ENCODE results near the gene TRIM41. TPM values are rescaled to one million over a fixed set of nuclear protein-coding genes. Genes with fewer than 3 reads are reported as not detected.
"Not testable (repeated sequence)": the region's sequence is repeated elsewhere in the genome, so short reads cannot be mapped to it uniquely, and the experiment has no call there.

TRIM41 gene
- total RNA-seq, 1 experiment from 2014 or later = 10.5 TPM

- DNase-seq (ENCODE audit: low spot score) = not testable (repeated sequence)
Observed at GRCh38 chr5:181210148-181210547, 12.9 kb upstream of the TRIM41 start.

DNA sequence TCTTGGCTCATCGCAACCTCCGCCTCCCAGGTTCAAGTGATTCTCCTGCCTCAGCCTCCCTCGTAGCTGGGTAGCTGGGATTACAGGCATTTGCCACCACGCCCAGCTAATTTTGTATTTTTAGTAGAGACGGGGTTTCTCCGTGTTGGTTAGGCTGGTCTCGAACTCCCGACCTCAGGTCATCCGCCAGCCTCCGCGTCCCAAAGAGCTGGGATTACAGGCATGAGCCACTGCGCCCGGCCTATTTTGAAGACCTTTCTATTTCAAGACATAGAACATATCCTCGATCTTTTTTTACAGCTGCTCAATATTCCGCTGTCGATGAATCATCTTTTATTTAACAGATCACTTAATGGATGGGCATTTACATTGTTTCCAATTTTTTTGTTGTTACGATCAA is 12.4 kb upstream of the TRIM41 start:
- DNase-seq (ENCODE audit: low spot score) = not testable (repeated sequence)

GRCh38 chr5:181211208-181211607 is 11.9 kb upstream of the TRIM41 start:
- DNase-seq (ENCODE audit: low spot score) = no peak

- DNase-seq (ENCODE audit: low spot score) = no peak
Observed at GRCh38 chr5:181212080-181212479, 11.0 kb upstream of the TRIM41 start.

- no peak for DNase-seq (ENCODE audit: low spot score)
Observed at GRCh38 chr5:181212934-181213333, 10.1 kb upstream of the TRIM41 start.

DNA sequence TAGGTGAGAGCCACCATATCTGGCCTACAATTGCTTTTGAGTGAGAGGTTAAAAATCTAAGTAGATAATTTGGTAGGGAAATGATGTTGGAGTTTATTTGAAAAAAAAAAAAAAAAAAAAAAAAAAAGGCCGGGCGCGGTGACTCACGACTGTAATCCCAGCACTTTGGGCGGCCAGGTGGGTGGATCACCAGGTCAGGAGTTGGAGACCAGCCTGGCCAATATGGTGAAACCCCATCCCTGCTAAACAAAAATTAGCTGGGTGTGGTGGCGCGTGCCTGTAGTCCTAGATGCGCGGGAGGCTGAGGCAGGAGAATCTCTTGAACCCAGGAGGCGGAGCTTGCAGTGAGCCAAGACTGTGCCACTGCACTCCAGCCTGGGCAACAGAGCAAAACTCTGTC is 8.8 kb upstream of the TRIM41 start:
- not testable (repeated sequence) for DNase-seq (ENCODE audit: low spot score)

GRCh38 chr5:181215997-181216989 is 6.8 kb upstream of the TRIM41 start:
- DNase-seq (ENCODE audit: low spot score) = peak; percentile 79

GRCh38 chr5:181217111-181217802 is 5.8 kb upstream of the TRIM41 start:
- peak; percentile 77 for DNase-seq (ENCODE audit: low spot score)

DNA sequence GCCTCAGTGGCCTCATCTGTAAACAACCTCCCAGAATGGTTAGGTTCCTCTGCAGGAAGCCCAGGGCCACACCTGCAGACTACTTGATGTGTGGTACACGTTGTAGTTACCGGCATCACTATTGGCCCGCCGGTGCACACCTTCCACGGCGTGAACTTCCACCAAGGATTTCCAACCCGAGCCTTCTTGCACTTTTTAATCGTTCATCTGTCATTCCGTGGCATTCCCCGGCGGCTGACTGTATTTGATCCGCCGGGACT is 5.3 kb upstream of the TRIM41 start:
- DNase-seq (ENCODE audit: low spot score) = no peak

GRCh38 chr5:181218795-181219124 is 4.3 kb upstream of the TRIM41 start:
- no peak for DNase-seq (ENCODE audit: low spot score)

DNA sequence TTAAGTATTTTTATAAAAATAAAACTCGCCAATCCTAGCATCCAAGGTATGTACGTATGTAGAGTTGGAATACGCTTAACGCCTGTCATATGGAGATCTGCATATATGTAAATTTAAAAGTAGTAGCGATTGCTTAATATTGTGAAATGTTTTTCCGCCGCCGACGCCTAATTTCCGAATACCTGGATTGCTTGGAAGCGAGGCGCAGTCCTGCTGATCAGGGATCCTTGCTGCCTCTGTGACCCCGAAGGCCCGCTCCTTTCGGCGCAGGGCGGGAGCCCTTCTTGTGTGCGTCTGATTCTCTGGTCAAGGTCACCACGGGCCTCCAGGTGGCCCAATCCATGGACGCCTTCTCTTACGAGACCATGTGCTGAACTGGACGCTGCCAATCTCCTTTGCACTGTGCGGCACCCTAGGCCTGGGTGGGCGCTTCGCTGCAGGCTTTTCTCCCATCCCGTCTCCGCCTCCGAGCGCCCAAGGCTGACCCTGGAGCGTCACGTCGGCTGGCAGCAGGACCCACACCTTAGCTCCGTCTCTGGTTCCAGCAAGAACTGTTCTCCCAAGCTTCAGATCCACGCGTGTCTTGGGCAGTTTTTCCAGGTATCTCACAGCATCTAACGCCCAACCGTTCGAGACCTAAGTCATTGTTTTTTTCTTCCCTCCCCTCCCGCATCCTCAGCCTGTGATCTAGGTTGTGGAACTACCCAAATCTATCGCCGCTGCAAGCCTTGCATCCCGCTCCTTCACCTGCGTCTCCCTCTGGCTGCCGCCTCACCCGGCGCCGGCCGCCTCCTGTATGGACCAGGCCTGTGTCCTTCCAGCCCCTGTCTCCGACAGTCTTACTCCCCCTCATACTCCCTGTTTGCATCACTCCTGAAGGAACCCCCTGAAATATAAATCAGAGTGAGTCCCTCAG is 3.6 kb upstream of the TRIM41 start:
- no peak for DNase-seq (ENCODE audit: low spot score)

DNA sequence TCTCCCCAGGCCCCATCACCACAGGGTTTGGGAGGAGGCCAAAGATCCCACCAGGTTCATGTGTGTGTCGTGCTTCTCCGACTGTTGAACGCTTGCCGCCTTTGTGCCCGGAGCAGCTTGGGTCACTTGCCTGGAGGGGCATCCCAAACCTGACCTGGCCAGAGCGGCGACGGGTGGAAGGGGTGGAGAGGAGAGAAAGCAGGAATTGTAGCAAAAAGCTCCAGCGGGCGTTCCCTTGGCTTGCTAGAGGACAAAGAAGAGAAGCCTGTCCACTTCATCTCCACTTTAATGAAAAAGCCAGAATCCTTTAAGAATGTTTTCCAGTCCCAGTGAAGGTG is 2.9 kb upstream of the TRIM41 start:
- DNase-seq (ENCODE audit: low spot score) = no peak

DNA sequence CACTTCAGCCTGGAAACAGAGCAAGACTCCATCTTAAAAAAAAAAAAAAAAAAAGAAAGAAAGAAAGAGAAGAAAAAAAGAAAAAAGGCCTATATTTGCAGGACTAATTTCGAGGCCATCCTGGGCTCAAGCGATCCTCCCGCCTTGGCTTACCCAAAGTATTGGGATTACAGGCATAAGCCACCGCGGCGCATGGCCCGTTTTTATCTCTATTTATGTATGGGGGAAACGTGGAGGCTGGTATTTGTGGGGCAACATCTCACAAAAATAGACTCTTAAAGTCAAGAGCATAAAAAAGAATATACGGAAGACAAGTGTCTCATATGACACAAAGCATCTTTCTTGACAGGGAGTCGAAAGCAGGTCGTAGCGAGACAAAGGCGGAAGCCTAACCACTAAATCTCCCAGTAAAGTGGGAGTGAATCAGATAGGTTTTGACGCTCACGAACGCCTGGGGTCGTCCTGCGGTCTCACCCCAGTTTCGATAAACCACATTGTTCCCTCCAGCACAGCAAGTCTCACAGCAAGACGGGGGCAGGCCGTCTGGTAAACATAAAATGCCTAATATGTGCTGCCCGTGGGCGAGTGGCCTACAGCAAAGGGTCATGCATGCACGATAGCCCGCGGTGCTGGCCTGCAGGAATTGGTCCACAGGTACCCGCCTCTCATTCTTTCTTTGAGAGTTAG is 1.8 kb upstream of the TRIM41 start:
- no peak for DNase-seq (ENCODE audit: low spot score)

- DNase-seq (ENCODE audit: low spot score) = peak; percentile 99
Observed at GRCh38 chr5:181221792-181222629, 1.1 kb upstream of the TRIM41 start.

DNA sequence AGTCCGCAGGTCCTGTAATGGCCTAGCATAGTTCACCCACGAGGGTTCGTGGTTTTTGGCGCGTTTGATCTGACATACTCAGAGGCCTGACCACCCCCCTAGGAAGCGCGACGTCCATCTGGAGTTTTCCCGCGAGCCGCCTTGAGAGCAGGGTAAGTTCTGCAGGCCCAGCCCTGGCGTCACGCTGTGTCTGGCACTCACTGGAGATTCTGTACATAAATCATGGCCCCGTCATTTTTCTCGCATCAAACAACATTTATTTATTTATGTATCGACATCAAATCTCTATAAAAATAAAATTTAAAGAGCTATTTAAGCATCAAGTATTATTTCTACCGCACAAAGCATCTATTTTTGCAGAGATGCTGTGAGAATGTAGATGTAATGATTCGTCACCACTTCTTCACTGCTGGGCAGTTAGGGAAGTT is 437 bp upstream of the TRIM41 start:
- peak; percentile 76 for DNase-seq (ENCODE audit: low spot score)

DNA sequence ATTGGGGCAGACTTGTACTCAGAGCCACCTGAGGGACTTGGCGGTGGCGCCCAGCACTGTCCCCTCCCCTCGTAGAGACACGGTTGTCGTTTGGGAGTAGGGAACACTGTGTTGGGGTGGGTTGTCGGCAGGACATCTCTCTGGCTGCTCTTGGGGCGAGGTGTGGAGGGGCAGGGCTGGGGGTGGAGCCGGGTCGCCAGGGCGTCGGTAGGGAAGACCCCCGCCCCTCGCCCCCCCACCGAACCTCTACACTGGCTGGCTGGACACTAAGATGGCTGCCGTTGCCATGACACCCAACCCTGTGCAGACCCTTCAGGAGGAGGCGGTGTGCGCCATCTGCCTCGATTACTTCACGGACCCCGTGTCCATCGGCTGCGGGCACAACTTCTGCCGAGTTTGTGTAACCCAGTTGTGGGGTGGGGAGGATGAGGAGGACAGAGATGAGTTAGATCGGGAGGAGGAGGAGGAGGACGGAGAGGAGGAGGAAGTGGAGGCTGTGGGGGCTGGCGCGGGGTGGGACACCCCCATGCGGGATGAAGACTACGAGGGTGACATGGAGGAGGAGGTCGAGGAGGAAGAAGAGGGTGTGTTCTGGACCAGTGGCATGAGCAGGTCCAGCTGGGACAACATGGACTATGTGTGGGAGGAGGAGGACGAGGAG is 778 bp downstream of the TRIM41 start:
- DNase-seq (ENCODE audit: low spot score) = peak; percentile 35

DNA sequence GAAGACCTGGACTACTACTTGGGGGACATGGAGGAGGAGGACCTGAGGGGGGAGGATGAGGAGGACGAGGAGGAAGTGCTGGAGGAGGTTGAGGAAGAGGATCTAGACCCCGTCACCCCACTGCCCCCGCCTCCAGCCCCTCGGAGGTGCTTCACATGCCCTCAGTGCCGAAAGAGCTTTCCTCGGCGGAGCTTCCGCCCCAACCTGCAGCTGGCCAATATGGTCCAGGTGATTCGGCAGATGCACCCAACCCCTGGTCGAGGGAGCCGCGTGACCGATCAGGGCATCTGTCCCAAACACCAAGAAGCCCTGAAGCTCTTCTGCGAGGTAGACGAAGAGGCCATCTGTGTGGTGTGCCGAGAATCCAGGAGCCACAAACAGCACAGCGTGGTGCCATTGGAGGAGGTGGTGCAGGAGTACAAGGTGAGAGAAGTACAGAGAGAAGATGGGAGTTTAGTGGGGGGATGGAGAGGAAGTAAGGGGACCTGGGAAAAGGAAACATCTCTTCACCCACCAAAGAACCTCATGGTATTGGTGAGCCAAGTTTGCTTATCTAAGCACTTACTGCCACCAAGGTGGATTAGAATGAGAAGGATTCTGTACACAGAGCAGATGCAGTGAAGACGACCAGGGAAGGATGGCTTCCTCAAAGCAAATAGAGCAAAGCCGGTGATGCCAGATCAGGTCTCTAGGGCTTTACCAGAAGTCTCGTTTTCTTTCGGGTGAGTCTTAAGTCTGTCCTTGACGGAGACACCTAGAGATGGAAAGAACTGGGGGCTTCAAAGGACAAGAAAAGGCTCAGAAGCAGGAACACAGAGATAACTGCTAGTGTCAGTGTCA is 1.5 kb downstream of the TRIM41 start:
- no peak for DNase-seq (ENCODE audit: low spot score)

DNA sequence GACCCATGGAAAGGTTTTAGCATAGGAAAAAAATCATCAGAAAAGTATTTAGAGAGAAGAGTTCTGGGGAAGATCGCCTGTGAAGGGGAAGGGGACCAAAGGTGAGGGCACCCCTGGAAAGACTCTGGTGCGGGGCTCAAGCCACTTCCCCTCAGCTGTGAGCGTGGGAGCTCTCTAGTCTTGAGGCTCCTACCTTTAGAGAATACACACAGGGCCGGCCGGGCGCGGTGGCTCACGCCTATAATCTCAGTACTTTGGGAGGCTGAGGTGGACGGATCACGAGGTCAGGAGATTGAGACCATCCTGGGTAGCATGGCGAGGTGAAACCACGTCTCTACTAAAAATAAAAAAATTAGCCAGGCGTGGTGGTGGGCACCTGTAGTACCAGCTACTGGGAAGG is 6.9 kb downstream of the TRIM41 start:
- DNase-seq (ENCODE audit: low spot score) = no peak

GRCh38 chr5:181230551-181230950 is 7.5 kb downstream of the TRIM41 start:
- no peak for DNase-seq (ENCODE audit: low spot score)

Measured in H4 (cell line).